GM12892 (cell line): ENCODE data around the gene SEC14L1.

ENCODE experiments used
- POLR2A ChIP-seq: IDR thresholded peaks from 2 replicates; pipeline ENCODE4 v1.6.1; 2011; ENCODE audit warnings: low read depth, low read length, control low read depth
- POLR2AphosphoS5 ChIP-seq: IDR thresholded peaks from 2 replicates; pipeline ENCODE4 v1.6.1; 2011; ENCODE audit warnings: low read depth, low read length, control low read depth
- TAF1 ChIP-seq: IDR thresholded peaks from 2 replicates; pipeline ENCODE4 v1.6.1; 2011; ENCODE audit warnings: low read depth, mild to moderate bottlenecking, control low read depth, low read length, borderline replicate concordance

GRCh38 chr17:77130525-77130924 lies 10.2 kb upstream of the SEC14L1 start:
- no peak for TF ChIP-seq POLR2AphosphoS5
- TF ChIP-seq POLR2A = no peak
- no peak for TF ChIP-seq TAF1
